H4 (cell line): Measurements from ENCODE around the gene MTARC1. TPM values are rescaled to one million over a fixed set of nuclear protein-coding genes. Genes with fewer than 3 reads are reported as not detected.

Experiments used
- DNase-seq: peaks from one replicate; pipeline ENCODE4 v3.0.0-alpha.2; 2015; ENCODE audit warnings: low spot score
- total RNA-seq: library from RNA; depleted of rRNA; stranded (reverse); fragments of >200 nt; shearing (Covaris generic); gene quantifications from 2 replicates; pipeline ENCODE4 v1.2.3, GENCODE V29; 2014; rRNA removed

Gene MTARC1
- total RNA-seq, result 0.08 and 1.6 TPM in 2 replicates

DNA sequence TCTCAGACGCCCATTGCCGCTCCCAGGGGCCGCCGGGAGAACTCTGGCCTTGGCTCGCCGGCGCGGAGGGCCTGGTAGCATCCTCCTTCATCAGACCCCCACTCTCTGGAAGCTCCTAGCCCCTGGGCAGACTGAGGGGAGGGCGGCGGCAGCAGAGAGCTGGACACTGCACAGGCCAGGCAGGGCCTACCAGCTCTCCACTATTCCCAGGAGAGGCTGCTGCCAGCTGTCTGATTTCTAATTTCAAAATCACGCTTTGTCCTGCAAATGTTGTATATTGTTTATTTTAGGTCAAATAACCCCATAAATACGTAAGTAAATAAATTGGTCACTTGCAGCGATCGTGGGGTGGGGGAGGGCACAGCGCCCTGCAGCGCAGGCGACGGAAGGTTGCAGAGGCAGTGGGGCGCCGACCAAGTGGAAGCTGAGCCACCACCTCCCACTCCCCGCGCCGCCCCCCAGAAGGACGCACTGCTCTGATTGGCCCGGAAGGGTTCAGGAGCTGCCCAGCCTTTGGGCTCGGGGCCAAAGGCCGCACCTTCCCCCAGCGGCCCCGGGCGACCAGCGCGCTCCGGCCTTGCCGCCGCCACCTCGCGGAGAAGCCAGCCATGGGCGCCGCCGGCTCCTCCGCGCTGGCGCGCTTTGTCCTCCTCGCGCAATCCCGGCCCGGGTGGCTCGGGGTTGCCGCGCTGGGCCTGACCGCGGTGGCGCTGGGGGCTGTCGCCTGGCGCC lies at the start of gene MTARC1:
TSS of gene MTARC1 (plus strand) at position 577 of the 732 bp plus-strand sequence. CDS start at position 609, 32 bp downstream.
- DNase-seq, result no peak

- DNase-seq, result no peak
These were observed 45.4 kb upstream of the MTARC1 start for GRCh38 chr1:220741349-220741748.

DNA sequence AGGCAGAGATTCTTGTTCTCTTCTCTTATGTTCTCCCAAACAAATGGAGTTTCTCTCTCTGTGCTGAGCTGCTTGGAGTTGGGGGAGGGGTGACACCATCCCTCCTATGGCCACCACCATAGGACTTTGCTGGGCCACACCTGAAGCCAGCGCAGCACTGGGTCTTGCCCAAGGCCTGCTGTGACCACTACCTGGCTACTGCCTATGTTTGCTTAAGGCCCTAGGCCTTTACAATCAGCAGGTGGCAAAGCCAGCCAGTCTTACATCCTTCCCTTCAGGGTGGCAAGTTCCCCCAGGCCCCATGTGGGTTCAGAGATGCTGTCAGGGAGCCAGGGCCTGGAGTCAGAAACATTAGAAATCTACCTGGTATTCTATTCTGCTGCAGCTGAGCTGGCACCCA lies 44.9 kb upstream of the MTARC1 start:
- no peak for DNase-seq

DNA sequence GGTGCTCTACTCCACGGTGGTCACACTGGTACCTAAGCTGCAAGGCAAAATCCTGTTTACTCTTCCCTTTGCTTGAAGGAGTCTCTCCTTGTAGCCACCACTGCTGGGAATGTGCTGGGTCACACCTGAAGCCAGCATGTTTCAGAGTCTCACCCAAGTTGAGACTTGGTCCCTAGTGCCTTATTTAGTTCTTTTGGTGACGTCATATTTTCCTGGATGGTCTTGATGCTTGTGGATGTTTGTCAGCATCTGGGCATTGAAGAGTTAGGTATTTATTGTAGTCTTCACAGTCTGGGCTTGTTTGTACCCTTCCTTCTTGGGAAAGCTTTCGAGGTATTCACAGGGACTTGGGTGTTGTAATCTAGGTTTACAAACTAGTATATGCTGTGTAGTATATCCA lies 44.2 kb upstream of the MTARC1 start:
- no peak for DNase-seq

GRCh38 chr1:220746851-220747250 lies 39.9 kb upstream of the MTARC1 start:
- DNase-seq, result no peak

- no peak for DNase-seq
These were observed 39.1 kb upstream of the MTARC1 start for GRCh38 chr1:220747437-220748088.

DNA sequence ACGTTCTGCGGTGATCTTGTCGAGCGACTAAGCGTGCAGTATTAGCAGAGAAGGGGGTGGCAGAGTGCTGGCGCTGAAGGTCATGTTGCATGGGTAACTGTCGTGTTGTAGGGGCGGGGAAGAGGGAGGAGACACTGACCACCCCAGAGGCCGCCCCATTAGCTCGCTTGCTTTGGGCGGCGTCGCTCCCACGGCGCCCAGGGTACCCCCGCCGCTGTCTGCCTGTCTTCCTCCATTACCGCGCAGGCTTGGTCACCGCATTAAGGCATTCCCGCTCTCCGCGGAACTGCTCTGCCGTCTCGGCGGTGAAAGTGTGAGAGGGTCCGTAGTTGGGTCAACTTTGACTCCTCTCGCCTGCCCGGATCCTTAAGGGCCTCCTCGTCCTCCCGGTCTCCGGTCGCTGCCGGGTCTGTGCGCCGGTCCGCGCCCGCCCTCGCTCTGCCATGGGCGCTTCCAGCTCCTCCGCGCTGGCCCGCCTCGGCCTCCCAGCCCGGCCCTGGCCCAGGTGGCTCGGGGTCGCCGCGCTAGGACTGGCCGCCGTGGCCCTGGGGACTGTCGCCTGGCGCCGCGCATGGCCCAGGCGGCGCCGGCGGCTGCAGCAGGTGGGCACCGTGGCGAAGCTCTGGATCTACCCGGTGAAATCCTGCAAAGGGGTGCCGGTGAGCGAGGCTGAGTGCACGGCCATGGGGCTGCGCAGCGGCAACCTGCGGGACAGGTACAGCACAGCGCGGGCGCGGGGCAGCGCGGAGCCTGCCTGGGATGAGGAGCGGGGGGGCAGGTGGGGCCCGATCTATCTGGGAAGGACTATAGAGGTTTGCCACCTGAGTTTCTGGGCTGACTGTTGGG lies 38.4 kb upstream of the MTARC1 start, which contains the start of gene MTARC2:
TSS of gene MTARC2 (plus strand) at position 234 of the 846 bp plus-strand sequence. CDS start at position 444, 210 bp downstream.
- DNase-seq, result no peak

DNA sequence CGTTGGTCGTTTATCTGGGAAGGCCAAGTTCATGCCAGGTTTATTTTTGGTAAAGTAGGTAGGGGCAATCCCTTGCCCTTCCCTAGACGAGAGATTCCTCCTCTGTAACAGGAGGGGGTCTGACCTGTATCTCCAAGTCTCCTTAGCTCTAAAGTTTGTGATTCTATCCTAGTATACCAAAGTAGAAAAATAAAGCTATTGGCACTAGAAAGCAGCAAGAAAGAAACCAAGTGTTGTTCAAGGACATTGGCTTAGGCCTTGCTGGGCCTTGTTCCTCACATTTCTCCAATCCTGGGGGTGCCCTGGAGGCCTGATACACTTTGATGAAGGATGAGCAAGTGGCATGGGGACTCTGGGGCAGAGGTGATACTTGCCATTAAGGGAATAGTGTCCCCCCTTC lies 37.8 kb upstream of the MTARC1 start:
- no peak for DNase-seq

- DNase-seq, result no peak
These were observed 36.6 kb upstream of the MTARC1 start for GRCh38 chr1:220750131-220750515.

- no peak for DNase-seq
These were observed 35.6 kb upstream of the MTARC1 start for GRCh38 chr1:220751111-220751510.

DNA sequence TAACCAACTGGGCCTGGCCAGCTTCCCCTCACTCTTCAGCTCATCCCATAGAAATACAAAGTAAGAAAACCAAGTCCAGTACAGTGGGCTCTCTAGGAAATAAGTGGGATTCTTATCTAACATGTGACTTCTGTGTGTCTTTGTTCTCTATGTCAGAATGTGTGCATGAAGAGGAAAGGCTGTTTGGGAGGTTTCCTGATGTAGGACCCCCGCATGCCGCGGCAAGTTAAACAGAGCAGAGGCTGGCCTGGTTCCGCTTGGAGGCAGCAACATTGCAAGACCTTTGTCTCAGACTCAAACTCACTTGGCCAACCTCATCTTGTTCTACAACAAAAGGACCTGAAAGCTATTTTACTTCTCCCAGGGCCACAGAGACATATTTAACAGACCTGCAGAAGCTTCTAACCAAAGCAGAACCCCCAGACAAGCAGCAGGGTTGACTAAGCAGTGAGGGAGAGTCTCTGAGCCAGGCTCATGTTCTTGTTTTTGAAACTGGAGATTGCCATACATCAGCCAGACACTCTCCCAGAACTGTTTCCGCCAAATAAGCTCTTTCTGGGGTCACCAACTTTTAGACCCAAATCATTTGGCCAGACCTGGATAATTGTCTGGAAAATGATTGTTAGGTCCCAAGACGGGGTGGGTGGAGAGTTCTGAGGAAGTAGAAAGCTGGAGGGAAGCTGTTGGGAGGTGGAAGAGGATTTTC lies 32.3 kb upstream of the MTARC1 start:
- DNase-seq, result no peak

GRCh38 chr1:220754918-220755295 lies 31.8 kb upstream of the MTARC1 start:
- no peak for DNase-seq

- no peak for DNase-seq
These were observed 31.4 kb upstream of the MTARC1 start for GRCh38 chr1:220755309-220755708.

DNA sequence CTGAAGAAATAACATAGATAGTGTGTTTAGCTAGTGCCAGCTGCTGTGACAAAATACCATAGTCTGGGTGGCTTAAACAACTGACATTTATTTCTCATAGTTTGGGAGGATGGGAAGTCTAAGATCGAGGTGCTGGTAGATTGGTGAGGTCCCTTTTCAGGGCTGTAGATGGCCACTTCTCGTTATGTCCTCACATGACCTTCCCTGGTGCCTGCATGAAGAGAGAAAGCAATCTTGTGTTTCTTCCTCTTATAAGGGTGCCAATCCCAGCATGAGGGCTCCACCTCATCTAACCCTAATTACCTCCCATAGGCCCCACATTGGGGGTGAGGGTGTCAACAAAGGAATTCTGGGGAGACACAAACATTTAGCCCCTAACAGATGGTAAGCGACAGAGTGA lies 29.3 kb upstream of the MTARC1 start:
- DNase-seq, result no peak

DNA sequence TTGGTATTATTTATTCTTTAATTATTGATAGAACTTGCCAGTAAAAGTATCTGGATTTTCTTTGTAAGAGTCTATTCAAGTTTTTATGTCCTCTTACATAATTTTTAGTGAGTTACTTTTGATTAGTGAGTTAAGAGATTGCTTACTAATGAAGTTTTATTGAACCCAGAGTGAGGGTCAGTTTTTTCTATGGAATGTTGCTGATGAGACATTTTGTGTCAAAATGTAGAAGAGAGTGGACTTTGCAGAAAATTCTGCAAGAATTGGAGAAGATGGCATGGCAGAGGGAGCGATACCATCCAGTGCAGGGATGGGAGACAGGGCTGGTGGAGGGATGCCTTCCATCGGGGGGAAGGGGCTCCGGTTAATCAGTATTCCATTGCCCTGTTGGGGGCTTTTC lies 27.6 kb upstream of the MTARC1 start:
- DNase-seq, result no peak

DNA sequence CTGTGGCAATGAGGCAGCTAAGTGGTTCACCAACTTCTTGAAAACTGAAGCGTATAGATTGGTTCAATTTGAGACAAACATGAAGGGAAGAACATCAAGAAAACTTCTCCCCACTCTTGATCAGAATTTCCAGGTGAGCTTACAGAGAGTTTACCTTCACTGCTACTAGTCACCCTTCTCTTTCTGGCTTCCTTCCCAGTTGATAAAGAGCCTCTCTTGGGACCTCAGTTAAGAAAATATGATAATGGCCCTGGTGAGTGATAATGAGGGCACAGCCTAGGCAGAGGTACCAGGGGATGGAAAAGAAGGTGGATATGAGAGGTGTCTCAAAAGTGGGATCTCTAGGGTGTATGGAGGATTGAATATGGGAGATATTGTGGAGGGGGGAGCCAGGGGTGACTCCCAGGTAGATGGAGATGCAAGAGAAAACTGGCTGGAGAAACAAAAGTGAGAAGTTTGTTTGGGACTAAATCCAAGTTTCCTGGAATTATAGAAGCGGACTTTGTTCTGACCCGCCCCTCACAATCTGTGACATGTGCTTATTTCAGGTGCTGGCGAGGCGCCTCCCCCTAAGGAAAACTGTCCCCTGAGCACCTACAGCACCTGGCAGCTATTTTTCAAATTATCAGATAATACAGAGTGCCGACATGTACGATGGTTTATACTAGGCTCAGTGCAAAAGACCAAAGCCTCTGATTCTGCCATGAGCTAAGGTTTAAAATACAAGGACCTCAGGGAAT lies 24.9 kb upstream of the MTARC1 start:
- no peak for DNase-seq

GRCh38 chr1:220764757-220765156 lies 22.0 kb upstream of the MTARC1 start:
- no peak for DNase-seq

GRCh38 chr1:220767312-220768125 lies 19.2 kb upstream of the MTARC1 start:
- no peak for DNase-seq

DNA sequence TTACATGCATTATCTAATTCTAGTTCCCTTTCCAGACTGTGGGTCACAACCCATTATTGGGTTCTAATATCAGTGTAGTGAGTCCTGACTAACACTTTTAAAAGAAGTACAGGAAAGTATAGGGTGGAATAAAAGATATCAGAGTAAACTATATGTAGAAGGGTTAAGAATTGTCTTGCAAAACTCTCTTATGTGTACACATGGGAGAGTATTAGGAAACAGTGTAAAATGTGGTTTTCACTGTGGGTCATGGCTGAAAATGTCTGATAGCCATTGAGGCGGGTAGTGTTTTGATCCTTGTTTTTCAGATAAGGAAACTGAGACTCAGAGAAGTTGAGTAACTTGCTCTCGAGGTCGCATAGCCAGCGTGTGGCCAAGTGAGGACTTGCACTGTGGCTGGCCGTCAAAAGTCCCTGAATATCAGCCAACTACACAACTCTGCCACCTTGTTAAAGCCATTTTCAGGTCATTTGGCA lies 18.5 kb upstream of the MTARC1 start:
- DNase-seq, result no peak

DNA sequence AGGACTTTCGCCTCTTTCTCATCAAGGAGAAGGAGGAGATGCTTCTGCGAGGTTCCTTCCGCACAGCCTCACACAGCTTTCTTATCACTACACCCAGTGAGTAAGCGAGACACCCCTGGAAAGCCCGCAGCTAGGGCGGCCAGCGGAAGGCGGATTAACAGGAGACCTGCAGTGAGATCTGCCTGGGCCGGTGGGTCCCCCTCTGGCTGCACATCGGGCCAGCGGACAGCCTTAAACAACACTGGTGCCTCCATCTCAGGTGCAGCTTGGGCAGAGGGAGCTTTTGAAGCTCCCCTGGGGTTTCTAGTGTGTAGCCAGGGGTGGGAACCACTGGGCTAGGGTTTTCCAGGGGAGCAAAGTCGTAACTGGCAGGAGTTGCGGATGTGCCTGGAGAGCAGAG lies 17.5 kb upstream of the MTARC1 start:
- DNase-seq, result no peak
